PFSK-1 (cell line): ENCODE data around the gene XPNPEP2.

Experiments used
- FOXP2 ChIP-seq: optimal IDR thresholded peaks from 2 replicates; pipeline ENCODE3; 2011; ENCODE audit warnings: borderline replicate concordance, control low read depth, inconsistent platforms; ENCODE audit not compliant: insufficient read depth; ENCODE audit errors: extremely low read length, extremely low read depth
- POLR2AphosphoS5 ChIP-seq: IDR thresholded peaks from 2 replicates; pipeline ENCODE4 v1.6.1; 2012; ENCODE audit warnings: low read depth, mild to moderate bottlenecking, control low read depth, low read length, moderate library complexity
- REST ChIP-seq, 2 experiments: IDR thresholded peaks; 2 replicates each; pipeline versions ENCODE4 v1.6.1 to v1.8.0; 2011 to 2012; ENCODE audit warnings: low read depth in 2 of 2, low read length in 2 of 2, control low read depth in 1 of 2, inconsistent platforms in 1 of 2, mild to moderate bottlenecking in 1 of 2, moderate library complexity in 1 of 2; ENCODE audit not compliant: insufficient read depth in 1 of 2
- SIN3A ChIP-seq: IDR thresholded peaks from 2 replicates; pipeline ENCODE4 v1.6.1; 2012; ENCODE audit warnings: mild to moderate bottlenecking, low read length, moderate library complexity, borderline replicate concordance; ENCODE audit not compliant: insufficient read depth
- TAF1 ChIP-seq: IDR thresholded peaks from 2 replicates; pipeline ENCODE4 v1.6.1; 2012; ENCODE audit warnings: low read length, control low read depth, borderline replicate concordance; ENCODE audit not compliant: insufficient read depth

Gene XPNPEP2

GRCh38 chrX:129700536-129700935 lies 38.2 kb upstream of the XPNPEP2 start:
- TF ChIP-seq SIN3A (no peak), FOXP2 (no peak), REST (IDR thresholded peaks at IDR 0.05; ENCODE audit: insufficient read depth in 1 of 2, low read depth in 2 of 2, low read length in 2 of 2) (no peak), POLR2AphosphoS5 (no peak), TAF1 (no peak)

GRCh38 chrX:129701624-129702069 lies 37.1 kb upstream of the XPNPEP2 start:
- no peak for TF ChIP-seq TAF1
- no peak for TF ChIP-seq SIN3A
- no peak for TF ChIP-seq FOXP2
- TF ChIP-seq POLR2AphosphoS5 = no peak
- no peak for TF ChIP-seq REST (IDR thresholded peaks at IDR 0.05; ENCODE audit: insufficient read depth in 1 of 2, low read depth in 2 of 2, low read length in 2 of 2)

GRCh38 chrX:129704491-129704890 lies 34.3 kb upstream of the XPNPEP2 start:
- TF ChIP-seq FOXP2 (no peak), SIN3A (no peak), REST (IDR thresholded peaks at IDR 0.05; ENCODE audit: insufficient read depth in 1 of 2, low read depth in 2 of 2, low read length in 2 of 2) (no peak), POLR2AphosphoS5 (no peak), TAF1 (no peak)

GRCh38 chrX:129705377-129705925 lies 33.3 kb upstream of the XPNPEP2 start:
- TF ChIP-seq POLR2AphosphoS5 = no peak
- TF ChIP-seq SIN3A = no peak
- TF ChIP-seq TAF1 = no peak
- no peak for TF ChIP-seq FOXP2
- no peak for TF ChIP-seq REST (IDR thresholded peaks at IDR 0.05; ENCODE audit: insufficient read depth in 1 of 2, low read depth in 2 of 2, low read length in 2 of 2)

- TF ChIP-seq FOXP2 (no peak), SIN3A (no peak), POLR2AphosphoS5 (no peak), TAF1 (no peak), REST (IDR thresholded peaks at IDR 0.05; ENCODE audit: insufficient read depth in 1 of 2, low read depth in 2 of 2, low read length in 2 of 2) (no peak)
These were observed 32.8 kb upstream of the XPNPEP2 start for GRCh38 chrX:129705988-129706387.
